Esophagus squamous epithelium (tissue), 5 donors: ENCODE data around the gene RRAGD. TPM values are rescaled to one million over a fixed set of nuclear protein-coding genes. Genes with fewer than 3 reads are reported as not detected.

Experiments
- DNase-seq: peaks from one replicate; lab custom pipeline; 2025; lab: John Stamatoyannopoulos, UW
- H3K27ac ChIP-seq, 4 donors: fragments of 200-600 bp; sonication (generic); one replicate each; pipeline ENCODE4 v1.5.1; 2016 to 2019; ENCODE audit warnings: mild to moderate bottlenecking in 1 of 4
- H3K27me3 ChIP-seq, 4 donors: fragments of 200-600 bp; sonication (generic); 1 replicate in 3 of 4; 2 replicates in 1 of 4; pipeline versions ENCODE4 v1.5.1 to v1.6.0; 2017 to 2021; ENCODE audit warnings: antibody characterized with exemption in 1 of 4
- H3K36me3 ChIP-seq, 3 donors: fragments of 200-600 bp; sonication (generic); one replicate each; pipeline ENCODE4 v1.5.1; 2016 to 2019
- H3K4me1 ChIP-seq, 3 donors: fragments of 200-600 bp; sonication (generic); one replicate each; pipeline ENCODE4 v1.5.1; 2017 to 2019
- H3K4me3 ChIP-seq, 4 donors: fragments of 200-600 bp; sonication (generic); 1 replicate in 3 of 4; 2 replicates in 1 of 4; pipeline ENCODE4 v1.5.1; 2016 to 2019; ENCODE audit warnings: mild to moderate bottlenecking in 2 of 4, moderate library complexity in 1 of 4
- H3K9me3 ChIP-seq, 3 donors: fragments of 200-600 bp; sonication (generic); one replicate each; pipeline ENCODE4 v1.5.1; 2016 to 2019
- POLR2A ChIP-seq, 4 donors: fragments of 450-650 bp; IDR thresholded peaks; one replicate each; pipeline ENCODE4 v1.6.1; 2017; ENCODE audit warnings: antibody characterized with exemption in 4 of 4, mild to moderate bottlenecking in 4 of 4, moderate library complexity in 3 of 4
- WGBS, 2 donors: methylation state at CpG; one replicate each; pipeline ENCODE4 v1.1.5; 2018; 5-methylcytosine and 5-hydroxymethylcytosine counted together
- intact Hi-C: fragments of 100-400 bp; cut with DNase I; formaldehyde crosslinking; loops from one replicate; pipeline ENCODE4 v1.15.0; 2022
- total RNA-seq, 4 donors: library from RNA; depleted of rRNA; stranded (reverse); fragments of >200 nt; gene quantifications; one replicate each; pipeline ENCODE4 v1.1.0, GENCODE V29; 2016
- TF ChIP-seq, protein P1 (sequence below), 6 experiments: fragments of 450-650 bp in 4 of 6; fragments of 200-600 bp in 2 of 6; sonication (generic) in 2 of 6; IDR thresholded peaks; one replicate each; pipeline ENCODE4 v1.5.1; 2016 to 2019; ENCODE audit warnings: antibody characterized with exemption in 6 of 6, mild to moderate bottlenecking in 4 of 6, moderate library complexity in 4 of 6
- donor health status: DM: yes; HTN: yes; CAD: no.

RRAGD gene
- total RNA-seq, 4 donors from 2014 or later: 21.1 to 67.1 (median 33.9) TPM

DNA sequence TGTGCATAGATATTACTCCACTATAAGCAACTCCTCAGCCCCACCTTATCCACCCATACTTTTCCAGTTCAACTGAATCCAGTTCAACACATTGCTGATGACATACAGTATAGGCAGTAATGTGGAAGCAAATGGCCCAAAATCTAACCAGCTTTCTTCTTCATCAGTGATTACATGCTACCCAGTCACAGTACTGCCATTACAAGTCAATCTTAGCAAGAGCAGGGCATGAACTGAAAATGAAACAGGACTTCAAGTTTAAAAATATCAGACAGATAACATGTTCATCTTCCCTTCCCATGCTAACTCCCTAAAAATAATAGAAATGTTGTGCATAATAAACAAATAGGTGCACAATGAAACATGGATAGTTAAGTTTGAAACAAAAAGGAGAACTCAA is 19.2 kb downstream of the RRAGD start:
- Histone ChIP-seq H3K36me3 (no peaks in the 10 kb centered on the region), H3K4me3 (no peak overlapping the region), H3K27me3 (no peaks in the 10 kb centered on the region), H3K27ac (no peak overlapping the region), H3K4me1 (no peaks in the 10 kb centered on the region), H3K9me3 (peaks cover 0 to 4% (median 0%) of the 10 kb centered on the region in 3 donors)
- DNase-seq: no peak
- TF ChIP-seq, protein P1, sequence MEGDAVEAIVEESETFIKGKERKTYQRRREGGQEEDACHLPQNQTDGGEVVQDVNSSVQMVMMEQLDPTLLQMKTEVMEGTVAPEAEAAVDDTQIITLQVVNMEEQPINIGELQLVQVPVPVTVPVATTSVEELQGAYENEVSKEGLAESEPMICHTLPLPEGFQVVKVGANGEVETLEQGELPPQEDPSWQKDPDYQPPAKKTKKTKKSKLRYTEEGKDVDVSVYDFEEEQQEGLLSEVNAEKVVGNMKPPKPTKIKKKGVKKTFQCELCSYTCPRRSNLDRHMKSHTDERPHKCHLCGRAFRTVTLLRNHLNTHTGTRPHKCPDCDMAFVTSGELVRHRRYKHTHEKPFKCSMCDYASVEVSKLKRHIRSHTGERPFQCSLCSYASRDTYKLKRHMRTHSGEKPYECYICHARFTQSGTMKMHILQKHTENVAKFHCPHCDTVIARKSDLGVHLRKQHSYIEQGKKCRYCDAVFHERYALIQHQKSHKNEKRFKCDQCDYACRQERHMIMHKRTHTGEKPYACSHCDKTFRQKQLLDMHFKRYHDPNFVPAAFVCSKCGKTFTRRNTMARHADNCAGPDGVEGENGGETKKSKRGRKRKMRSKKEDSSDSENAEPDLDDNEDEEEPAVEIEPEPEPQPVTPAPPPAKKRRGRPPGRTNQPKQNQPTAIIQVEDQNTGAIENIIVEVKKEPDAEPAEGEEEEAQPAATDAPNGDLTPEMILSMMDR (IDR thresholded peaks at IDR 0.05): no peak
- no peak for TF ChIP-seq POLR2A (IDR thresholded peaks at IDR 0.05)
- intact Hi-C loops: no loop called here

DNA sequence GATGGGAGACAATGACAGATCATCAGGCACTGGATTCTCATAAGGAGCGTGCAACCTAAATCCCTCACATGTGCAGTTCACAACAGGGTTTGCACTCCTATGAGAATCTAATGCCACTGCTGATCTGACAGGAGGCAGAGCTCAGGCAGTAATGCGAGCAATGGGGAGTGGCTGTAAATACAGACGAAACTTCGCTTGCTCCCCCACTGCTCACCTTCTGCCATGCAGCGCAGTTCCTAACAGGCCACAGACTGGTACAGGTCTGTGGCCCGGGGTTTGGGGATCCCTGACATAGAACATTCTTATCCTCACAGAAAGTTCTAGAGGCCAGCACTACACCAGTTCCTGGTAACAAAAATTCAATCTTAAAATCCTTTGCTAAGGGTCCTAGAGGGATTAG is 23.2 kb downstream of the RRAGD start:
- Histone ChIP-seq H3K9me3 (peaks cover 0 to 4% (median 0%) of the 10 kb centered on the region in 3 donors), H3K27me3 (no peaks in the 10 kb centered on the region), H3K27ac (no peak overlapping the region), H3K4me1 (peaks cover 0 to 22% (median 15%) of the 10 kb centered on the region in 3 donors), H3K4me3 (no peak overlapping the region), H3K36me3 (no peaks in the 10 kb centered on the region)
- TF ChIP-seq POLR2A (IDR thresholded peaks at IDR 0.05): no peak
- TF ChIP-seq, protein P1 (IDR thresholded peaks at IDR 0.05): no peak
- DNase-seq: no peak
- intact Hi-C loops: no loop called here
- WGBS, 2 donors: 87 to 93% methylated on average over 5 to 6 of the region's 6 CpGs

DNA sequence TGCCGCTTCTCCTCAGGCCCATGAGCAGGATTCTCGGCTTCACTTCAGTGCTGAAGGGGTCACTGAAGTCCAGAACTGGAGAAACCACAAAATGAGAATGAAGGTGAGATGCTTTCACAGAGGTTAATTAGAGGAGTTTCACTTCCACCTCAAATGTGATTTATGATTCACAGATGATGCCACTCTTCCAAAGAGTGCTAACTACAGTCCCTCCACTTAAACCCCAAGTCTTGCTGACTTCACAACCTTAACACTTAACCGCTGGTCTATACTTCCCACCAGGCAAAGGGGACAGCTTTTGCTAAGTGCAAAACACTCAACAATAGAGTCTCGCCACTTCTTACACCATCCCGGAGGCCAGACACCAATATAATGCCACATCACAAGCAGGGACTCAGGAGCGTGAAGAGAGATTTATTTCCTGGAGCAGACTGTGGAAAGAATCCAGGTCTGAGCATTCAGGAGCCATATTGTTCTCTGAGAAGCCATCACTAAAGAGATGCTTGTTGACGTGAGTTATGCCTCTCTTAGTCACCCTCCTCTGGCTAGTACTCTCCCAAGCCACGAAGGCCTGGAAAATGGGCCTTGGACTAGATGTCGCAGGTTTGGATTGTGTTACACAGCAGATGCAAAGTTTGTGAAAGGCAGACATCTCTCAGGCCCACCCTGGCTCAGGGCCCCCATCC is 24.4 kb downstream of the RRAGD start:
- 85 to 92% methylated on average over 8 to 9 of the region's 9 CpGs for WGBS, 2 donors
- Histone ChIP-seq H3K4me1 (peaks cover 0 to 22% (median 15%) of the 10 kb centered on the region in 3 donors), H3K27me3 (no peaks in the 10 kb centered on the region), H3K9me3 (no peaks in the 10 kb centered on the region), H3K27ac (no peak overlapping the region), H3K4me3 (no peak overlapping the region), H3K36me3 (no peaks in the 10 kb centered on the region)
- TF ChIP-seq POLR2A (IDR thresholded peaks at IDR 0.05): no peak
- TF ChIP-seq, protein P1 (IDR thresholded peaks at IDR 0.05): no peak
- intact Hi-C loops: no loop called here
- DNase-seq: no peak

DNA sequence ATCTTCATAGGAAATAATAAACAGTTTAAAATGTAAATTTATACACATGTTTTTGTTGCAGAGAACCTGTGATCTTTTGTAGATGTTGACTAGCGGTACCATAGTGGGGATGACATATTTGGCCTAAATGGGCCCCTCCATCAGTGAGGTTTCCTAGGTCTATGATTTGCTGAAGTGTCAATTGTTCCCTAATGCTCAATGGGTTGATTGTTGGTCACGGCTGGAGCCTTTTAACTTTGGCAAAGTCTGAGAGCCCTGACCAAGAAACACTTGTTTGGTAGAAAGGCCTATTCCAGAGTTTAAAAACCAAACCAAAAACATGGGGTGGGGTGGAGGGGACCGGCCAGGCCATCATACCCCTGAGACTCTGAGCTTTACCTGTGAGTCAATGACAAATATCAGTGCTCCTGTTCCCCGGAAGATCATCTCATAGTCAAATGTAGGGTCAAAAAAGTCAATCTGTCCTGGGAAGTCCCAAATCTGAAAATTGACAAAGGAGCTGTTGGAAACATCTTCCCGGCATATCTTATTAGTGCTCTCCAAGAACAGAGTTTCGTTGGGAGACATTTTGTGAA is 25.1 kb downstream of the RRAGD start:
- 91 to 95% methylated on average over 5 to 6 of the region's 6 CpGs for whole genome bisulfite sequencing, 2 donors
- no peak overlapping the region for H3K4me3 ChIP-seq
- peaks cover 0 to 22% (median 15%) of the 10 kb centered on the region in 3 donors for H3K4me1 ChIP-seq
- TF ChIP-seq, protein P1 (IDR thresholded peaks at IDR 0.05): no peak
- TF ChIP-seq POLR2A (IDR thresholded peaks at IDR 0.05): no peak
- intact Hi-C loops: no loop called here
- no peak overlapping the region for H3K27ac ChIP-seq
- no peaks in the 10 kb centered on the region for H3K27me3 ChIP-seq
- no peaks in the 10 kb centered on the region for H3K36me3 ChIP-seq
- no peak for DNase-seq
- H3K9me3 ChIP-seq: no peaks in the 10 kb centered on the region

DNA sequence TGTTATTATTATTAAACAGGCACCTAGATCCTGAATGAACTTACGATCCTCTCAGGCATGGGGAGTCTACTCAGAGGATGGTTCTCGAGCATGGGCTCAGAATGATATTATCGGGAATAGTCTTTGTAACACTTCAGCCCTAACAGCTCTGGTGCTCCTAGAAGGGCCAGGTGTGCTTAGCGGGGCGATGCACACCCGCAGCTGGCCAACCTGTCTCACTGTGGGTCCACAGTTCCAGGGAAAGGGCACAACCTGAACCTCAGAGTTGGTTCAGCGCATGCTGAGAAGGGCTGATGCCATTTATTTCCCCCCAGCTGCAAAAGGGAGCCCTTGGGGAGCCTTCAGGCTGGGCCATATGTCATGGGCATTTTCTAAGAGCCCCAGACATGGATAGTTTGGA is 26.2 kb downstream of the RRAGD start:
- Histone ChIP-seq H3K9me3 (no peaks in the 10 kb centered on the region), H3K27me3 (no peaks in the 10 kb centered on the region), H3K27ac (peak overlapping the region; percentile 54 to 82 (median 60)), H3K4me1 (peaks cover 0 to 22% (median 15%) of the 10 kb centered on the region in 3 donors), H3K4me3 (no peak overlapping the region), H3K36me3 (no peaks in the 10 kb centered on the region)
- WGBS, 2 donors: 58 to 77% methylated on average over 6 to 7 of the region's 7 CpGs
- TF ChIP-seq, protein P1 (IDR thresholded peaks at IDR 0.05): no peak
- TF ChIP-seq POLR2A (IDR thresholded peaks at IDR 0.05): no peak
- intact Hi-C loops: no loop called here
- DNase-seq: no peak
